Measurements from ENCODE around the gene TEX51. TPM values are rescaled to one million over a fixed set of nuclear protein-coding genes. Genes with fewer than 3 reads are reported as not detected.

Gene TEX51
- total RNA-seq, 2 experiments from 2014 or later = not detected

DNA sequence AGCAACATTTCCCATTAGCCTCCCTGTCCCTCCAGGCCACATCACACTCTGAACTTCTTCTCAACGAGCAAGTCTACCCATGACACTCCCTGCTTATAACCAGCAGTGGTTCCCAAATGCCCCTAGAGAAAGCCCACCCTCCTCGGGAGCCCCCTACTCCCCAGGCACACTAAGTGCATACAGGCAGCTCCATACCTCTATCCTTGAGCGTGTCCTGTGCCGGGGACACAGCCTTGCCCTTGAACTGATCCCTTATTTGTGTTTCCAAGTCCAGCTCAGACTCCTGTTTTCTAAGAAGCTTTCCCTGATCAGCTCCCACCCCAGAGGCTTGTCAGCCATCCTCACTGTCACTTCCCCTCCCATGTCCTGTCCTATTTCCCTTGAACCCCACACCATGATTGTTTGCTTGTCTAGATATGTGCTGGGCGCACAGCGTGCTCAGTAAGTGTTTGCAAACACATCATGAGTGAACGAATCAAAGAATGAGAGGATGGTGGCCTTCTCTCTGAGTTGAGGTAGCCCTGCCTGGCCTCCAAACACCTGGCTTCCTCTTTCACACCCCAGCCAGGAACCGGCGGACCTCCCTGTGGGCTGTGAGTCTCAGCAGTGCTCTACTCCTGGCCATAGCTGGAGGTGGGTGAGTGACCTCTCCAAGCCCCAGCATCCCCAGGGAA, 2.1 kb downstream of the TEX51 start:
- no peaks in the 10 kb centered on the region for H4K20me1 ChIP-seq (ENCODE audit: insufficient read depth, low read length)
- no peak for DNase-seq (ENCODE audit: low spot score)
- intact Hi-C loops (cut with micrococcal nuclease; ENCODE audit: unreplicated experiment) = no loop called here
- H3K36me3 ChIP-seq (ENCODE audit: insufficient read depth, low read length) = no peaks in the 10 kb centered on the region
- H2AFZ ChIP-seq (ENCODE audit: low read length) = no peak overlapping the region
- H3K79me2 ChIP-seq (ENCODE audit: insufficient read depth, low read depth, low read length) = no peaks in the 10 kb centered on the region
- H3K4me3 ChIP-seq (ENCODE audit: low read depth, low read length, poor library complexity, severe bottlenecking) = no peak overlapping the region
- BruUV-seq (replicated peaks) = no TSS peak
- no peak overlapping the region for H3K4me2 ChIP-seq (ENCODE audit: low read length)
- TF ChIP-seq EZH2phosphoT487 (IDR thresholded peaks at IDR 0.05; ENCODE audit: borderline replicate concordance, low read depth, low read length) = no peak
- TF ChIP-seq, protein P1, sequence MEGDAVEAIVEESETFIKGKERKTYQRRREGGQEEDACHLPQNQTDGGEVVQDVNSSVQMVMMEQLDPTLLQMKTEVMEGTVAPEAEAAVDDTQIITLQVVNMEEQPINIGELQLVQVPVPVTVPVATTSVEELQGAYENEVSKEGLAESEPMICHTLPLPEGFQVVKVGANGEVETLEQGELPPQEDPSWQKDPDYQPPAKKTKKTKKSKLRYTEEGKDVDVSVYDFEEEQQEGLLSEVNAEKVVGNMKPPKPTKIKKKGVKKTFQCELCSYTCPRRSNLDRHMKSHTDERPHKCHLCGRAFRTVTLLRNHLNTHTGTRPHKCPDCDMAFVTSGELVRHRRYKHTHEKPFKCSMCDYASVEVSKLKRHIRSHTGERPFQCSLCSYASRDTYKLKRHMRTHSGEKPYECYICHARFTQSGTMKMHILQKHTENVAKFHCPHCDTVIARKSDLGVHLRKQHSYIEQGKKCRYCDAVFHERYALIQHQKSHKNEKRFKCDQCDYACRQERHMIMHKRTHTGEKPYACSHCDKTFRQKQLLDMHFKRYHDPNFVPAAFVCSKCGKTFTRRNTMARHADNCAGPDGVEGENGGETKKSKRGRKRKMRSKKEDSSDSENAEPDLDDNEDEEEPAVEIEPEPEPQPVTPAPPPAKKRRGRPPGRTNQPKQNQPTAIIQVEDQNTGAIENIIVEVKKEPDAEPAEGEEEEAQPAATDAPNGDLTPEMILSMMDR (conservative IDR thresholded peaks at IDR 0.05; ENCODE audit: low read length) = no peak
- no peak overlapping the region for H3K27ac ChIP-seq (ENCODE audit: low read depth, low read length, poor library complexity, severe bottlenecking)
- no peaks in the 10 kb centered on the region for H3K9me2 ChIP-seq (ENCODE audit: insufficient read depth, low read length)
- H3K4me1 ChIP-seq (ENCODE audit: insufficient read depth, low read length, poor library complexity, severe bottlenecking) = peaks cover 12% of the 10 kb centered on the region
- H3K9me3 ChIP-seq (ENCODE audit: low read length) = peaks cover 8% of the 10 kb centered on the region; the same call in 1 of the 2 replicates
- ChIA-PET CTCF (ENCODE audit: unreplicated experiment) (interaction anchor here (0.6 kb wide), 2 partner anchors 136 to 280 kb away, joined by 3 read pairs; no protein-coding TSS in a partner anchor), POLR2A (no interaction called here)

DNA sequence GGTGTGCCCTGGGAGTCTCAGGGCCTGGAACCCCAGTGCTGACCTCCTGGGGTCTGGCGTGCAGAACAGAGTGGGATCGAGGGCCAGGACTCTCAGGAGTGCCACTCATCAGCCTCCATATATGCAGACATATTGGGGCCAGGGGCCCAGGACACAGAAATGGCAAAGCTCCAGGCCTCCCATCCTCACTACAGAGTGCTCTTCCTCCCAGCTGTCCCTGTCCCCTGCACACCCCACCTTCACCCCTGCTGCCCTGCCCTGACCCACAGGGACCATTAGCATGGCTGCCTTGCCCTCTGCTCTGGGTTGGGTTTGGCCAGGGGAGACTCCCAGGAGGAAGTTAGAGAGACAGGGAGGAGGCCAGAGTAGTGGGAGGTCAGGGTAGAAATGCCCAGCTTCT, 2.8 kb downstream of the TEX51 start:
- intact Hi-C loops (cut with micrococcal nuclease; ENCODE audit: unreplicated experiment) = no loop called here
- no TSS peak for BruUV-seq (replicated peaks)
- Histone ChIP-seq H3K79me2 (ENCODE audit: insufficient read depth, low read depth, low read length) (no peaks in the 10 kb centered on the region), H3K4me2 (ENCODE audit: low read length) (no peak overlapping the region), H3K9me3 (ENCODE audit: low read length) (peaks cover 8% of the 10 kb centered on the region; the same call in 1 of the 2 replicates), H3K27ac (ENCODE audit: low read depth, low read length, poor library complexity, severe bottlenecking) (no peak overlapping the region), H4K20me1 (ENCODE audit: insufficient read depth, low read length) (no peaks in the 10 kb centered on the region), H2AFZ (ENCODE audit: low read length) (no peak overlapping the region), H3K9me2 (ENCODE audit: insufficient read depth, low read length) (no peaks in the 10 kb centered on the region), H3K4me1 (ENCODE audit: insufficient read depth, low read length, poor library complexity, severe bottlenecking) (peaks cover 19% of the 10 kb centered on the region), H3K4me3 (ENCODE audit: low read depth, low read length, poor library complexity, severe bottlenecking) (no peak overlapping the region), H3K36me3 (ENCODE audit: insufficient read depth, low read length) (no peaks in the 10 kb centered on the region)
- no peak for TF ChIP-seq EZH2phosphoT487 (IDR thresholded peaks at IDR 0.05; ENCODE audit: borderline replicate concordance, low read depth, low read length)
- TF ChIP-seq, protein P1 (conservative IDR thresholded peaks at IDR 0.05; ENCODE audit: low read length) = no peak
- no peak for DNase-seq (ENCODE audit: low spot score)
- ChIA-PET CTCF (ENCODE audit: unreplicated experiment) (interaction anchor here (0.6 kb wide), 2 partner anchors 136 to 281 kb away, joined by 3 read pairs; no protein-coding TSS in a partner anchor), POLR2A (no interaction called here)

- no peak for TF ChIP-seq EZH2phosphoT487 (IDR thresholded peaks at IDR 0.05; ENCODE audit: borderline replicate concordance, low read depth, low read length)
- TF ChIP-seq, protein P1 (conservative IDR thresholded peaks at IDR 0.05; ENCODE audit: low read length) = no peak
- H2AFZ ChIP-seq (ENCODE audit: low read length) = no peak overlapping the region
- no TSS peak for BruUV-seq (replicated peaks)
- peaks cover 8% of the 10 kb centered on the region; the same call in 1 of the 2 replicates for H3K9me3 ChIP-seq (ENCODE audit: low read length)
- DNase-seq (ENCODE audit: low spot score) = no peak
- H4K20me1 ChIP-seq (ENCODE audit: insufficient read depth, low read length) = no peaks in the 10 kb centered on the region
- intact Hi-C loops (cut with micrococcal nuclease; ENCODE audit: unreplicated experiment) = no loop called here
- no peak overlapping the region for H3K27ac ChIP-seq (ENCODE audit: low read depth, low read length, poor library complexity, severe bottlenecking)
- no peaks in the 10 kb centered on the region for H3K36me3 ChIP-seq (ENCODE audit: insufficient read depth, low read length)
- no peaks in the 10 kb centered on the region for H3K9me2 ChIP-seq (ENCODE audit: insufficient read depth, low read length)
- H3K79me2 ChIP-seq (ENCODE audit: insufficient read depth, low read depth, low read length) = no peaks in the 10 kb centered on the region
- H3K4me1 ChIP-seq (ENCODE audit: insufficient read depth, low read length, poor library complexity, severe bottlenecking) = peaks cover 25% of the 10 kb centered on the region
- H3K4me3 ChIP-seq (ENCODE audit: low read depth, low read length, poor library complexity, severe bottlenecking) = no peak overlapping the region
- no peak overlapping the region for H3K4me2 ChIP-seq (ENCODE audit: low read length)
- ChIA-PET POLR2A (no interaction called here), CTCF (ENCODE audit: unreplicated experiment) (no interaction called here)
These were observed 3.6 kb downstream of the TEX51 start for GRCh38 chr2:126902152-126902835.

Measured in OCI-LY7 (cell line).